ENCODE measurements around the gene BSND. TPM values are rescaled to one million over a fixed set of nuclear protein-coding genes. Genes with fewer than 3 reads are reported as not detected.

The BSND gene
- total RNA-seq, 1 experiment from 2014 or later: 0.17 TPM

DNA sequence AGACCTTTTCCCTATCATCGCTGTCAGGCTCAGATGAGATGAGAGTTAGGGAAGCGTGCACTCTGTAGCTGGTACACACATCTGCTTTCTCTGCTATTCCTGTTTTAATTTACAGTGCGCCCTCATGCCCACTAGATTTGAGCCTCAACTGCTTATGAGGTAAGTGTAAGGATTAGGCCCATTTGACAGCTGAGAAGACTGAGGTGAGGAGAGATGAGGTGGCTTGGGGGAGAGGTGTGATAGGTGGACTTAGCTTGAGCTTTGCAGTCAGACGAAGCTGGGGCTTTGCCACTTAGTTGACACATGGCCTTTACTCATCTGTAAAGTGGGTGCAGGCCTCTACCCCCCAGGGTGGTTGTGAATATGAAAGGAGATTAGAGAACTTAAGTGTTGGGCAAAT lies 9.8 kb upstream of the BSND start:
- Histone ChIP-seq H3K27ac (ENCODE audit: insufficient read length, low read depth, low read length) (no peak overlapping the region), H3K14ac (ENCODE audit: insufficient read depth, low read length) (no peak overlapping the region), H4K5ac (ENCODE audit: insufficient read length, low read depth, low read length) (no peak overlapping the region), H3K9me3 (ENCODE audit: control insufficient read depth, low read depth, low read length) (no peaks in the 10 kb centered on the region), H2BK20ac (ENCODE audit: low read depth, low read length, poor library complexity, severe bottlenecking) (no peak overlapping the region), H3K23me2 (ENCODE audit: insufficient read length, low read depth, low read length, poor library complexity, severe bottlenecking) (no peaks in the 10 kb centered on the region), H4K91ac (ENCODE audit: insufficient read length, low read depth, low read length) (no peak overlapping the region), H2AK5ac (ENCODE audit: insufficient read length, low read length) (no peak overlapping the region), H3K79me1 (ENCODE audit: insufficient read depth, low read depth, low read length, poor library complexity, severe bottlenecking) (no peaks in the 10 kb centered on the region), H3K4me2 (ENCODE audit: insufficient read depth, insufficient read length, low read length) (no peak overlapping the region), H3T11ph (ENCODE audit: low read length) (no peak overlapping the region), H3K79me2 (ENCODE audit: insufficient read depth, low read length) (no peaks in the 10 kb centered on the region), H2BK5ac (ENCODE audit: insufficient read length, low read length) (no peak overlapping the region), H4K20me1 (ENCODE audit: control insufficient read depth, insufficient read depth, insufficient read length) (no peaks in the 10 kb centered on the region), H3K4me1 (ENCODE audit: insufficient read depth, low read length) (peaks cover 2% of the 10 kb centered on the region; the same call in 1 of the 2 replicates), H3K27me3 (ENCODE audit: insufficient read depth, low read length) (no peaks in the 10 kb centered on the region), H4K8ac (replicated peaks; ENCODE audit: insufficient read length, low read depth, low read length) (no peak overlapping the region), H3K23ac (ENCODE audit: insufficient read length, low read depth, low read length) (no peak overlapping the region), H2BK15ac (ENCODE audit: low read depth, low read length) (no peak overlapping the region), H2AFZ (ENCODE audit: low read length) (no peak overlapping the region), H3K9ac (ENCODE audit: extremely low read depth, insufficient read length, low read length) (no peak overlapping the region), H3K18ac (ENCODE audit: insufficient read length, low read depth, low read length) (no peak overlapping the region), H3K4ac (ENCODE audit: low read depth, low read length) (no peak overlapping the region), H2BK12ac (ENCODE audit: insufficient read length, low read depth, low read length) (no peak overlapping the region), H2BK120ac (ENCODE audit: low read depth, low read length, poor library complexity, severe bottlenecking) (no peak overlapping the region), H3K56ac (ENCODE audit: insufficient read length, low read depth, low read length) (no peak overlapping the region)
- Mint-ChIP-seq H3K27ac (peak overlapping the region in 1 of 3 experiments; percentile 56; a peak in 2 of 7 replicates), H3K4me1 (peaks cover 15% of the 10 kb centered on the region in 2 experiments), H3K4me3 (no peak overlapping the region), H3K36me3 (ENCODE audit: insufficient read depth in 1 of 3, low read depth in 3 of 3) (no peaks in the 10 kb centered on the region), H3K9me3 (no peaks in the 10 kb centered on the region), H3K27me3 (ENCODE audit: low read depth) (no peaks in the 10 kb centered on the region; the same call in 1 of the 2 replicates)
- TF ChIP-seq CTCF (conservative IDR thresholded peaks at IDR 0.05): no peak
- DNase-seq: no peak
- WGBS (ENCODE audit: extremely low coverage, insufficient read length, low lambda C conversion rate): no CpG with 5 or more reads among the region's 4 CpGs
